NCI-H146 treated with DMSO at 0.1 percent for 48 hours (cell line): ENCODE measurements around the gene TOX2.

Source experiments
- DNase-seq: peaks from one replicate; lab custom pipeline; 2025; ENCODE audit not compliant: unreplicated experiment; lab: John Stamatoyannopoulos, UW

Gene TOX2

GRCh38 chr20:44092551-44093248 is 178.0 kb downstream of the TOX2 start:
- DNase-seq, result no peak

- no peak for DNase-seq
Observed at GRCh38 chr20:44093249-44093582, 178.6 kb downstream of the TOX2 start.

GRCh38 chr20:44095831-44096230 is 181.2 kb downstream of the TOX2 start:
- DNase-seq, result no peak

- DNase-seq, result no peak
Observed at GRCh38 chr20:44097521-44098255, 183.0 kb downstream of the TOX2 start.

- DNase-seq, result no peak
Observed at GRCh38 chr20:44098256-44098630, 183.6 kb downstream of the TOX2 start.

GRCh38 chr20:44098657-44099056 is 184.0 kb downstream of the TOX2 start:
- DNase-seq, result no peak

- no peak for DNase-seq
Observed at GRCh38 chr20:44099832-44100231, 185.2 kb downstream of the TOX2 start.

GRCh38 chr20:44102582-44102981 is 187.9 kb downstream of the TOX2 start:
- no peak for DNase-seq

GRCh38 chr20:44104798-44105517 is 190.3 kb downstream of the TOX2 start:
- DNase-seq, result no peak

- no peak for DNase-seq
Observed at GRCh38 chr20:44106615-44107014, 192.0 kb downstream of the TOX2 start.

- DNase-seq, result no peak
Observed at GRCh38 chr20:44109951-44110361, 195.3 kb downstream of the TOX2 start.

- DNase-seq, result no peak
Observed at GRCh38 chr20:44110816-44111568, 196.3 kb downstream of the TOX2 start.

GRCh38 chr20:44111712-44112335 is 197.2 kb downstream of the TOX2 start:
- no peak for DNase-seq

GRCh38 chr20:44112456-44112855 is 197.8 kb downstream of the TOX2 start:
- DNase-seq, result no peak

- no peak for DNase-seq
Observed at GRCh38 chr20:44112889-44113617, 198.4 kb downstream of the TOX2 start.

GRCh38 chr20:44113618-44114376 is 199.1 kb downstream of the TOX2 start:
- peak; percentile 12 for DNase-seq

- DNase-seq, result no peak
Observed at GRCh38 chr20:44115181-44115580, 200.5 kb downstream of the TOX2 start.

- no peak for DNase-seq
Observed at GRCh38 chr20:44115762-44116644, 201.4 kb downstream of the TOX2 start.
